ENCODE results near the gene ATXN1. TPM values are rescaled to one million over a fixed set of nuclear protein-coding genes. Genes with fewer than 3 reads are reported as not detected.

ATXN1 gene
- total RNA-seq, 1 donor from 2014 or later = 63.7 TPM

DNA sequence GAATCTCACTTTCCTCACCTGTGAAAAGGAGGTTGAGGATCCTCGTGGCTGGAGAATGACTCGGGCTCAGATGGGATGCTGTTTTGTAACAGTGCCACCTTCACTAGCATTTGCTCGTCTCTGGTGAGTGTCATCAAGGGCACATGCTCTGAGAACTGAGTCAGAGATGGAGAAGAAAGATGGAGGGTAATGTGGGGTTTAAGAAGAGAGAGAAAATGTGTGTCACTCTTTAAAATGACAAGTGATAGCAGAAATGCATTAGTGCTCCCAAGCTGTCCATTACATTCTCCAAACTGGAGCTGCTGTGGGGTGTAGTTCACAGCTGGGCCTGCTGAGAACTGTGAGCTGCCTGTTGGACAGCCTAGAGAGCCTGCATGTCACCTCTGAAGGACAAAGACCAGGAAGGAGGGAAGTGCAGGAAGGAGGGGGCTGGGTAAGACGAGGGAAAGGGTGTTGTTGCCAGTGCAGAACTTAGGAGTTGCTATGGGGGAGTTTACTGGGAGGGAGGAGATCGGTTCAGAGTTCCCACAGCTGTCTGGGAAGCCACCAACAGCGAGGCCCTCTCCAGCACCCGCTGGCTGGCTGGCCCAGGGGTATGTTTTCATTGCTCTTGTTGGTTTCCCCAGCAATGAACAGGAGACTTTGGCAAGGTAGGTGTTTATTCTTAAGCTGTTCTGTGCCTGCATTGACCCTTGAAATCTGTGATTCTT, 503.1 kb downstream of the ATXN1 start:
- no peak for DNase-seq (ENCODE audit: low spot score)

DNA sequence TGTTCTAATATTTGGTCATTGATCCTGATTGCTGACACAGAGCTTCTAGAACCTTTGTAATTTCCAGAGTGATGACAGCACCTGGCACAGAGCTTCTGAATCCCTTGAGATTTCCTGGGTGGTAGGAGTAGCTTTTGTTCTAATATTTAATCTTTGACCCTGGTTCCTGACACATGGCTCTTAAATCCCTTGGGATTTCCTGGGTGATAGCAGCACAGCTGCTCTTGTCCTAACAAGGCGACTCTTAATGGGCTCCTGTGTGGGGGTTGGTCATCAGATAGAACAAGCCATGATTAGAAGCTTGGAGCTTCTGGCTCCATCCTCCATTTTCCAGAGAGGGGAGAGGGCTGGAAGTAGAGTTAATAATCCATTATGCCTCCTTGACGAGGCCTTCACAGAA, 504.5 kb downstream of the ATXN1 start:
- DNase-seq (ENCODE audit: low spot score) = no peak

DNA sequence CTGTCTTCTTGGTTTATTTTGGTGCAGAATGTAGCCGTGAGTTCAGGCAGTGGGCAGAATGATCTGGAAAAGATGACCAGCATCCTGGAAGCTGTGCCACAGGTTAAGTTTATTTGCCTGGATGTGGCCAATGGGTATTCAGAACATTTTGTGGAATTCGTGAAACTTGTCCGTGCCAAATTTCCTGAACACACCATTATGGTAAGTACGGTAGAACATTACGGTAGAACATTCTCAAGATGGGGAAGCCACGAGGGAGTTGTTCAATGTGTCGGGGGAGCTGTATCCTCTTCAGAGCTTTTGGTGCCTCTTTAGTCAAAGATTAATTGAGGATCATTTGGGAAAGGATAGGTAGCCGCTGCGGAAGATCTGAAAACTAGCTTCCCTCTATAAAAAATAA, 506.7 kb downstream of the ATXN1 start:
- no peak for DNase-seq (ENCODE audit: low spot score)

DNA sequence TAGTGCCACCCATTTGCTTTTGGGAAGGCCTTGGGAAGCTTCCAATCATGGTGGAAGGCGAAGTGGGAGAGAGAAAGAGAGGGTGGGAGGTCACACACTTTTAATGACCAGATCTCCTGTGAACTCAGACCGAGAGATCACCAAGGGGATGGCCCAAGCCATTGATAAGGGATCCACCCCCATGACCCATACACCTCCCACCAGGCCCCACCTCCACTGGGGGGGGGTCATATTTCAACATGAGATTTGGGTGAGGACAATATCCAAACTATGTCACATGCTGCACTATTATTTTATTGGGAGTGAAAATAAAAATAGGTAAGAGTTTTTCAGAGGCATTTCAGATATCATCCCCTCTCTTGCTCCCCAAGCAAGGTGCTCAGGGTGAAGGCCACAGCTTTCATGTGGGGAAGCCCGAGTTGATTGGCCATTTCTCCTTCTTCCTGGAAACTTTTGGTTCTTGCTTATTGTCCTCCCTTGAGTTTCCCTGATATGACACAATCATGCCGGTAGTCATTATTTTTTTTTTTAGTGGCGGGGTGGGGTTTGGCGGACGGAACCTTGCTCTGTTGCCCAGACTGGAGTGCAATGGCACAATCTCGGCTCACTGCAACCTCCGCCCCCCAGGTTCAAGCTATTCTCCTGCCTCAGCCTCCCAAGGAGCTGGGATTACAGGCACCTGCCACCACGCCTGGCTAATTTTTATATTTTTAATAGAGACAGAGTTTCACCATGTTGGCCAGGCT, 507.7 kb downstream of the ATXN1 start:
- no peak for DNase-seq (ENCODE audit: low spot score)

DNA sequence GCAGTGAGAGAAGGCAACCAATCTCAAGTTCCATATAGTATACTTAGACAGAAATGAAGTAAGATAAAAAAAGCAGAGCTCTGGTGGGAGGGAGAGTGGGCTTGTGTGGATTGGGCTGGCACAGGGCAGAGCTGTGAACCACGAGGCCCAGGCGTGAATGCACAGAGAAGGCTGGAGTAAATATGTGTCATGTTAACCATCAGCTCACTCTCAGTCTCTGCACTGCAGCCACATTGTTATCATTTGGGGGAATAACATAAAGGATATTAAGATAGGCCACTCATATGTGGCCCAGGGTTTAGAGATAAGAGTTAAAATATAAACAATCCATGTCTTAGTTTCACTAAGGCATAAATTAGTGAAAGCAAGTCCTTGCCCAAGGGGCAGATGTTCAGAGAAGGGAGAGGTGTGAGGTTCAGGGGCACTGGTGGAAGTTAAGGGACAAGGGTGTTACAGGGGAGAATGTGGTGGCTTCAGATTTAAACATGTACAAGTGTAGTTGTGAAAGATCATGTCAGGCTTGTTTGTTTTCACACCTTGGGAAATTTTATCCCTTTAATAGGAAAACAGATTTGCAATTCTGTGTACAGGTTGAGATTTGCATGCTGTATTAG, 508.5 kb downstream of the ATXN1 start:
- DNase-seq (ENCODE audit: low spot score) = no peak

DNA sequence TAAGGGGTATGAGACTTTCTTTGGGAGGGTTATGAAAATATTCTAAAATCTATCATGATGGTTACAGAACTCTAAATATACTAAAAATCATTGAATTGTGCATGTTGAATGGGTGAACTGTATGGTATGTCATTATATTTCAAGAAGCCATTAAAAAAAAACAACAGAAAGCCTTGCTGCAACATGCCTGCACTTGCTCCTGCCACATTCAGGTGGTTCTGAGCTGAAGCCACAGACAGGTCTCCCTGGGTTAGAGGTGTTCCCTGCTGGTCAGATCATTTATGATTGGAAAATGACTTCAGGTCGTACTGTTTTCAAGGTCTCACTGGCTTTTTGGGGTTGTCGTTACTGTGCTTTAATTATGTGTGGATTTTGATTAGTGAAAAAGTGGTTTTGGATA, 509.6 kb downstream of the ATXN1 start:
- DNase-seq (ENCODE audit: low spot score) = no peak

DNA sequence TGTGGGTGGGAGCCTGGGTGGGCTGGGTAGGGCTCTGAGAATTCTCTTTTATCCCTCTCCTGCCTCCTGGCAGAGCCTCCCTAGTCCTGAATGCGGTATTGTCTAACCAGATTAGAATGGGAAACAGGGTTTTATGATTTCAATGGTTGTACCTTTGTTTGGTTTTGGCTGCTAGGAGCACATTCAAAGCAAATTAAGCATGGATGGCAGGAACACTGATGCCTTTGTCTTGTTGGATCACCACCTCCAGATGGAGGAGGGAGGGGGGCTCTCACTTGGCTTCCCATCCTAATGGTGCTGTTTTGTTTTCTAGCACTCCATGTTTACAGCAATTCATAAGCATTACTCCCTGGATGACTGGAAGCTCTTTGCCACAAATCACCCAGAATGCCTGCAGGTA, 511.3 kb downstream of the ATXN1 start:
- no peak for DNase-seq (ENCODE audit: low spot score)

Data from ureter (tissue), 1 donor.